ENCODE data around the gene MGAT3.
"Not testable (repeated sequence)": the region's sequence is repeated elsewhere in the genome, so short reads cannot be mapped to it uniquely, and the experiment has no call there.

MGAT3 gene

GRCh38 chr22:39456522-39457197 lies at the start of gene MGAT3:
Gene MGAT3, plus strand, starts transcription at chr22:39457012. Its CDS starts 30,336 bp downstream, at chr22:39487348.
- DNase-seq = no peak

DNA sequence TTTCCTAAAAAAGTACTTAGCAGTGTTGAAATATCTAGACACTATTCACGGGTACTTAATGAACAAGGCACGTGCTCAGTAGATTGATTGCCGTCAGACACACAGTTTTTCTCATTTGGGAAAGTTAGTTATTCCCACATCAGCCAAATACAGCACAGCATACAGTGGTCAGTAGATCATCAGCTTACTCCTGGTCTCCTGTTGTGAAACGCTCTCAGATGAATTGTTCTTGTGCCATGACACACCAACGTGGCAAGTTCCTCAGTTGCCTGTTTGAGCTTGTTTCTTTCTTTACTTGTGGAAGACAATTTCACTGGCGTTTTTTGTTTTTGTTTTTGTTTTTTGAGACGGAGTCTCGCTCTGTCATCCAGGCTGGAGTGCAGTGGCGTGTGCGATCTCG lies 48.6 kb upstream of the MGAT3 start:
- no peak for DNase-seq

DNA sequence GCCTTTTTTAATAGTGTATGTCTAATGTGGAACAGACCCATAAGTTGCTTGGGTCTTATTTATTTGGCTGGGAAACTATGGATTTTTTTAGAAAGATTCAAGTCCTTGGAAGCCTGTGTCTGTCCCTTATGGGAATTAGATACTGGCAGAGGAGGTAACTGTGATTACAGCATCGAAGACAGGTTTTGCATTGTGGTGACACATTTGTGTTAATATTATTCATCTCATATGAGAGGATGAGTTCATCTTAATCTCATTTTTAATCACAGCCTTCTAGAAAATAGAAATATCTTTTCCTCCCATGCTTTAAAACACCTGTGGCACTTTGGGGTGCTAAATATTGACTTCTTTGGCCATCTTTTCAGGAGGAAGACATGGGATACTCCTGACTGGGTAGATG lies 48.0 kb upstream of the MGAT3 start:
- no peak for DNase-seq

- DNase-seq = no peak
Observed at GRCh38 chr22:39409516-39410029, 47.2 kb upstream of the MGAT3 start.

DNA sequence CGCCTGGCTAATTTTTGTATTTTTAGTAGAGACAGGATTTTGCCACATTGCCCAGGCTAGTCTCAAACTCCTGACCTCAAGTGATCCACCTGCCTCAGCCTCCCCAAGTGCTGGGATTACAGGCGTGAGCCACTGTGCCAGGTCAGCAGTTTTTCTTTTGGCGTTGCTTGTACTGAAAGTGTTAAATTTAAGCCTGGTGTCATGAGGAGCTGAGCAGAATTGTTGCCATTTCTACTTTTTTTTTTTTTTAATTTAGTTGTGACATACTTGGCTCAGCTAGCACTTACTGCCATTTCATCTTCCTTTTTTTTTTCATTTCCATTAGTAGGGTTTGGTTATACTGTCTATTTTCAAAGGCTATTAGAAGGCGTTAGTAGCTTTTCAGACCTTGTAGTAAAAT lies 46.5 kb upstream of the MGAT3 start:
- DNase-seq = no peak

- not testable (repeated sequence) for DNase-seq
Observed at GRCh38 chr22:39411828-39412365, 44.9 kb upstream of the MGAT3 start.

GRCh38 chr22:39413204-39413603 lies 43.6 kb upstream of the MGAT3 start:
- DNase-seq = not testable (repeated sequence)

DNA sequence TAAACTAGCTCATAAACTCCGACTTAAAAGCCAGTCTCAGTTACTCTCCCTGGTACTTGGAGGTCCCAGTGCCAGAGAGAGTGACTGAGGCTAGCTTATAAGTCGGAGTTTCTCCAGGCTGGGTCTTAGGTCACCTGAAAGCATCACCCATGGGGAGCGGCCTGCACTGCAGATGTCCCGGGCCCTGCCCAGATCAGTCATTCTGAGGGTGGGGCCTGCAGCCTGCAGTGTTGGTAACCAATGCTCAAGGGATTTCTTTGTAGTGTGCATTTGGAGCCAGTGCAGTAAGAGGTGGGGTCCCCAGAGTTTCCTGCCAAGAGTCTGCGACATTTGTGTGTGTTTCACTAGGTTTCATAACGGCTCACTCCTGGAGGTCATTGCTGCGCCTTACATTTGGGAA lies 42.4 kb upstream of the MGAT3 start:
- peak; percentile 42 for DNase-seq

GRCh38 chr22:39414886-39415285 lies 41.9 kb upstream of the MGAT3 start:
- no peak for DNase-seq

DNA sequence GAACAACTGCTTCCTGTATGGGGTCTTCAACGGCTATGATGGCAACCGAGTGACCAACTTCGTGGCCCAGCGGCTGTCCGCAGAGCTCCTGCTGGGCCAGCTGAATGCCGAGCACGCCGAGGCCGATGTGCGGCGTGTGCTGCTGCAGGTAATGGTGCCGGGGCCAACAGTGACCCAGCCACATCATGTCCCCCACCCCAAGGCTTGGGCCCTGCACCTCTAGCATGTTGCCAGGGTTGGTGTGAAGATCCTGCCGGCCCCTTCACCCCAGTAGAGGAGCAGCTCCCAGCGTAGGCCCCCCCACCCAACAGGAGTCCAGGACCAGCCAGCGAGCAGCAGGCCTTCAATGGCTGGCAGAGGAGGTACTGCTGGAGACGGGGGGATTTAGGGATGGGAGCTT lies 41.3 kb upstream of the MGAT3 start:
- DNase-seq = no peak

DNA sequence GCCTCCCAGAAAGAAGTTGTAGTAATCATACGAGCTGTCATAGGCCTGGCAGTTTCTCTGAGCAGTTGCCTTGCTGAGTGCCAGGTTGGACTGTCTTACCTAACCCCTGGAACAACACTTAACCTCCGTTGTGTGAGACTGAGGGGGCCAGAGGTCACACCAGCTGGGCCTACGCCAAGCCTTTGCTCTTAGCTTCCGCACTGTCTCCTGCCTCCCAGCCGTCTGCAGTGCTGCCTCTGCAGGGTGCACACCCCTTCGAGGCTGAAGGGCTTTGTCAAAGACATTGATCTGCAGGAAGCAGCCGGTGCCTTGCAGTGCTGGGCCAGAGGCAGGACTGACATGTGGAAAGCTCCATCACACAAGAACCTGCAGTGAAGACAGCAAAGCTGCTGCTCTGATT lies 40.5 kb upstream of the MGAT3 start:
- DNase-seq = peak; percentile 56

GRCh38 chr22:39417641-39418040 lies 39.2 kb upstream of the MGAT3 start:
- no peak for DNase-seq

GRCh38 chr22:39418696-39419095 lies 38.1 kb upstream of the MGAT3 start:
- no peak for DNase-seq

DNA sequence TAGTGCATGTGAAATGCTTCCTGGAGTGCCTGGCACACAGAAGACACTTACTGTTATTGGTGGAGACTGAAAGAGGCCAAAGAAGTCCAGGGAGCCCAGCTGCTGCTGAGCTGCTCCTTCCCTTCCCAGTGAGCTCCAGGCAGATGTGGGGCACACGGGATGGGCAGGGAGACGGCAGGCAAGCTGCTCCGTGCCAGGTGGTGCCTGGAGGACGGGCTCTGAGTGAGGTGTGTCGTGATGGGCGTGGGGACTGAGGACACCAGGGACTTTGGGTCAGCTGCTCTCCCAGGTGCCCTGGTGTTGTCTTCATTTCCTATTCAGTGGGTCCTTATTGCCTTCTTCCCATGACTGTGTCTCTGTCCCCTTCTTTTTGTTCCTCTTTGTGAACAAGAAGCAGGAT lies 37.7 kb upstream of the MGAT3 start:
- DNase-seq = no peak

GRCh38 chr22:39419911-39420310 lies 36.9 kb upstream of the MGAT3 start:
- DNase-seq = no peak

- no peak for DNase-seq
Observed at GRCh38 chr22:39421691-39422090, 35.1 kb upstream of the MGAT3 start.

- DNase-seq = no peak
Observed at GRCh38 chr22:39422101-39422500, 34.7 kb upstream of the MGAT3 start.

DNA sequence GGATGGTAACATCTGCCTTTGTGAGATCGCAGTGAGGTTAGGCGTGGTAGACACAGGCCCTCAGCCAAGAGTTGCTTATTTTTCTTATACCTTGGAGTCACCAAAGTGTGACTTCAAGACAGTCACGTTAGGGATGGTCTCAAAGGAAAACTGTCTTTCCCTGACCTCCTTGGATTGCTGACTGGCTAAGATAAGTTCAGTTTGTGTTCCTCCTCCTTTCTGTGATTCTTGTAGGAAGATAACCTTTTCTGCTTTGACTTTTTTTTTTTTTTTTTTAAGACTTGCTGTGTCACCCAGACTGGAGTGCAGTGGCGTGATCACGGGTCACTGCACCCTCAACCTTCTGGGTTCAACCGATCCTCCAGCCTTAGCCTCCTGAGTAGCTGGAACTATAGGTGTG lies 34.1 kb upstream of the MGAT3 start:
- no peak for DNase-seq

GRCh38 chr22:39423976-39424375 lies 32.8 kb upstream of the MGAT3 start:
- DNase-seq = no peak

- no peak for DNase-seq
Observed at GRCh38 chr22:39426380-39427043, 30.3 kb upstream of the MGAT3 start.

- DNase-seq = no peak
Observed at GRCh38 chr22:39427751-39428596, 28.8 kb upstream of the MGAT3 start.

- DNase-seq = no peak
Observed at GRCh38 chr22:39428597-39429071, 28.2 kb upstream of the MGAT3 start.

DNA sequence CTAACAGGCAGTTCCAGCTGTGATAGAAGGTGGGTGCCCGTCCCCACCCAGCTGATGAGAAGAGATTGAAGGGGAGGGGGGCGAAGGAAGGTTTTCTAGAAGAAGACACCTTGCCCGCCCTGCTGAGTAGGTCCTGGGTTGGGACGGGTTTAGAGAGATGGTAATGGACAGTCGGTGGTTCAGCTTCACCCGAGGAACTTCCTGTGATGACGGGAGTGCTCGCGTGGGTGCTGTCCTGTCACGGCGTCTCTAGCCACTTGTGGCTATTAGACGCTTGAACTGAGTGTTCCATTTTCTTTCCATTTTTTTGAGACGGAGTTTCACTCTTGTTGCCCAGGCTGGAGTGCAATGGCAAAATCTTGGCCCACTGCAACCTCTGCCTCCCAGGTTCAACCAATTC lies 27.6 kb upstream of the MGAT3 start:
- no peak for DNase-seq

Data from CD4-positive, alpha-beta T cell treated with Interleukin-17A for 4 hours (primary cell).